ENCODE data around the gene MAPKAP1. TPM values are rescaled to one million over a fixed set of nuclear protein-coding genes. Genes with fewer than 3 reads are reported as not detected.

MAPKAP1 gene
- total RNA-seq, 1 donor from 2014 or later, result 74.6 TPM

DNA sequence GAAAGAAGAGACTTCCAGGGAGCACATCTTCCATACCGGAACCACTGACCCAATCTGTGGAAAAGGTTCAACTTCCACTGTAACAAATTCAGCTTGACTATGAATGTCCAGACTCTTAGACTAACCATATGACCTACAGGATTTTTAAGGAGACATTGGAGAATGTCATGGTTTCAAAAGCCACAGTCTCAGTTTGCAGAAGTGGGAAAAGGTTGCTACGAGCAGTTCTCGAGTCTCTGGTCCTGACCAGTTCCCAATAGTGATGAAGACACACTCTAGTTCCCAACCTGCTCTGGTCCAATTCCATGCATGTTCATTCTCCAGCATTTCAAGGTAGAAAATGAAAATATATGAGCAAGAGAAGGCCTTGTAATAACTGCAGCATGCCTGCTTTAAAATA lies 158.0 kb downstream of the MAPKAP1 start:
- Mint-ChIP-seq H3K36me3 (ENCODE audit: insufficient read depth) (no peaks in the 10 kb centered on the region), H3K4me1 (ENCODE audit: low read depth) (peaks cover 9% of the 10 kb centered on the region), H3K27ac (no peak overlapping the region), H3K9me3 (ENCODE audit: low read depth) (no peaks in the 10 kb centered on the region), H3K27me3 (no peaks in the 10 kb centered on the region), H3K4me3 (ENCODE audit: low read depth) (no peak overlapping the region)
- TF ChIP-seq CTCF (IDR thresholded peaks at IDR 0.05; ENCODE audit: unreplicated experiment), result no peak
- no peak for DNase-seq (ENCODE audit: low spot score, unreplicated experiment)

- peak overlapping the region; percentile 57 for H3K27ac Mint-ChIP-seq
- H3K4me3 Mint-ChIP-seq (ENCODE audit: low read depth), result no peak overlapping the region
- no peaks in the 10 kb centered on the region for H3K9me3 Mint-ChIP-seq (ENCODE audit: low read depth)
- H3K36me3 Mint-ChIP-seq (ENCODE audit: insufficient read depth), result no peaks in the 10 kb centered on the region
- H3K4me1 Mint-ChIP-seq (ENCODE audit: low read depth), result peaks cover 9% of the 10 kb centered on the region
- TF ChIP-seq CTCF (IDR thresholded peaks at IDR 0.05; ENCODE audit: unreplicated experiment), result no peak
- no peaks in the 10 kb centered on the region for H3K27me3 Mint-ChIP-seq
- no peak for DNase-seq (ENCODE audit: low spot score, unreplicated experiment)
Observed at GRCh38 chr9:125548141-125548540, 158.9 kb downstream of the MAPKAP1 start.

- H3K4me3 Mint-ChIP-seq (ENCODE audit: low read depth), result no peak overlapping the region
- no peaks in the 10 kb centered on the region for H3K9me3 Mint-ChIP-seq (ENCODE audit: low read depth)
- DNase-seq (ENCODE audit: low spot score, unreplicated experiment), result no peak
- no peaks in the 10 kb centered on the region for H3K27me3 Mint-ChIP-seq
- H3K36me3 Mint-ChIP-seq (ENCODE audit: insufficient read depth), result no peaks in the 10 kb centered on the region
- peaks cover 9% of the 10 kb centered on the region for H3K4me1 Mint-ChIP-seq (ENCODE audit: low read depth)
- TF ChIP-seq CTCF (IDR thresholded peaks at IDR 0.05; ENCODE audit: unreplicated experiment), result no peak
- H3K27ac Mint-ChIP-seq, result no peak overlapping the region
Observed at GRCh38 chr9:125547368-125547767, 159.6 kb downstream of the MAPKAP1 start.

DNA sequence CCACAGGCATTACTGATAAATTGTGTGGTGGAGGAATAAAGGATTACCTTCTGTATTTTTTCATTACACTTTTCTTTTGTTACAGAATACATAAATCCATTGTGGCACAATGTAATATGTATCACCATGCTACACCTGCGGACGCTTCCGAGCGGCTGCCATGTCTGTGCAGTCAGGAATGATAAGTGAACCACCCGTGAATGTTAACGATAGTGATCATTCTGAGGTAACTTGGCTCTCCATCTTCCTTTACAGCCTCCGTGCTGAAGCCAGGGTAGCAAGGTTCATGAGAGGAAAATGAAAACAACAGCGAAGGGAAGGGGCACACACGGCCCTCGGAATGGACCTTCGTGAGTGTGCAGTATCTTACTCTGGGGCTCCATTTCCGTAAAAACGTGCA lies 161.2 kb downstream of the MAPKAP1 start:
- H3K27ac Mint-ChIP-seq, result no peak overlapping the region
- peaks cover 9% of the 10 kb centered on the region for H3K4me1 Mint-ChIP-seq (ENCODE audit: low read depth)
- no peak for TF ChIP-seq CTCF (IDR thresholded peaks at IDR 0.05; ENCODE audit: unreplicated experiment)
- no peak overlapping the region for H3K4me3 Mint-ChIP-seq (ENCODE audit: low read depth)
- no peaks in the 10 kb centered on the region for H3K27me3 Mint-ChIP-seq
- no peak for DNase-seq (ENCODE audit: low spot score, unreplicated experiment)
- no peaks in the 10 kb centered on the region for H3K9me3 Mint-ChIP-seq (ENCODE audit: low read depth)
- peaks cover 8% of the 10 kb centered on the region for H3K36me3 Mint-ChIP-seq (ENCODE audit: insufficient read depth)

- no peak for DNase-seq (ENCODE audit: low spot score, unreplicated experiment)
- H3K27ac Mint-ChIP-seq, result no peak overlapping the region
Observed at GRCh38 chr9:125544988-125545651, 161.9 kb downstream of the MAPKAP1 start.

More at GRCh38 chr9:125544988-125545651, 161.9 kb downstream of the MAPKAP1 start:
- H3K9me3 Mint-ChIP-seq (ENCODE audit: low read depth), result no peaks in the 10 kb centered on the region
- H3K4me3 Mint-ChIP-seq (ENCODE audit: low read depth), result no peak overlapping the region
- H3K4me1 Mint-ChIP-seq (ENCODE audit: low read depth), result peaks cover 9% of the 10 kb centered on the region
- peaks cover 8% of the 10 kb centered on the region for H3K36me3 Mint-ChIP-seq (ENCODE audit: insufficient read depth)
- no peaks in the 10 kb centered on the region for H3K27me3 Mint-ChIP-seq
- TF ChIP-seq CTCF (IDR thresholded peaks at IDR 0.05; ENCODE audit: unreplicated experiment), result no peak

Measured in progenitor cell of endocrine pancreas (in vitro differentiated cells).